ENCODE results near the gene SECTM1.

SECTM1 gene

DNA sequence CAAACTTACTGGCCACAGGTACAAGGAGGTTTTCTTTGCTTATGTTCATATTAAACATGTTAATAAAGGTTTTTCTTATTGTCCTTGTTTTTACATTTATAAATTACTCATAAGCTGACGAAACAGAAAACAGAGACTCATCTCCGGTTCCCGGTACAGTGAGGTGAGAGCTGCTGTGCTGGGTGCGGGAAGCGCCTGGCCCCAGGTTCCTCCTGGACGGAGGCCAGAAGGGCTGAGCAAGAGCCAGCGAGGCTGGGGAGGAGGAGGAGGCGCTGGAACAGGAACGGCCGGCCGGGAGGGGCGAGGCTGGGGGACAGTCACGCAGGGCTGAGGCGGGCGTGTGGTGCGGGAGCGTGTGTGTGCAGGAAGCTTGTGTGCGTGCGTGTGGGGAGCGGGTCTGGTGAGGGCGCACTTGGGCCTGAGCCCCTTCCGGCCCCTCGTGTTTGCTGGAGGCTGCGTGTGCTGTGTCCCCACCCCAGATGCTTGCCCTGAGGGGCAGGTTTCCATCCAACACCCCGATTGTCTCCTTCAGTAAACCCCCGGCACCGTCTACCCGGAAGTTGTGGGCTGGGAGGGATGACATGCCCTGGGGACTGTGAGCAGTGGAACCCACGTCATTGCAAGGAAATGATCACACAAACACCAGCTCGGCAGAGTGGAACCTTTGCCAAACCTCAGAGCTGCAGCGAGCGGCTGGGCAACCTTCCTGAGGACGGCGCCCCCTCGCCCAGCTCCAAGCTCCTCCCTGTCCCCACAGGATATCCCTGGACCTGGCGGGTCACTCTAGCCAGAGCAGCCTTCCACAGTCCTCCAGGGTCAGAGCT is 35.6 kb downstream of the SECTM1 start:
- DNase-seq: no peak

DNA sequence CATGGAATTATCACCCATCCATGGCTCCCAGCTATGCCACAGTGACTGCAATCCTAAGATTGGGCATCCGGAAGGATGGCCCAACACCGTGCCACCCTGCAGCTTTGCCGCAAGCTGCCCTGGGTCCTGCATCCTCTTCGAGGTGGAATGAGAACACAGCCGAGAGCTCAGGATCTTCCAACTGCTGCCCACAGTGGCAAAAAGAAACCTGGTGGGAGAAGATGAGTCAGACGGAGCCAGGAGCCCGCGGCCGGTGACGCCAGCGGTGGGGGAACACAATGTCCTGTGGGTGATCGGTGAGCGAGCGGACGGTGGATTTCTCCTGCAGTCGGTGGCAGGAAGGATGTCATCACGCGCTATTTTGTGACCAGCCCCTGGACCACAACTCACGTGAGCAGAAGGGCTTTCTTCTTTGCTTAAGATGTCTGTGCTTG is 36.3 kb downstream of the SECTM1 start:
- DNase-seq: no peak

DNA sequence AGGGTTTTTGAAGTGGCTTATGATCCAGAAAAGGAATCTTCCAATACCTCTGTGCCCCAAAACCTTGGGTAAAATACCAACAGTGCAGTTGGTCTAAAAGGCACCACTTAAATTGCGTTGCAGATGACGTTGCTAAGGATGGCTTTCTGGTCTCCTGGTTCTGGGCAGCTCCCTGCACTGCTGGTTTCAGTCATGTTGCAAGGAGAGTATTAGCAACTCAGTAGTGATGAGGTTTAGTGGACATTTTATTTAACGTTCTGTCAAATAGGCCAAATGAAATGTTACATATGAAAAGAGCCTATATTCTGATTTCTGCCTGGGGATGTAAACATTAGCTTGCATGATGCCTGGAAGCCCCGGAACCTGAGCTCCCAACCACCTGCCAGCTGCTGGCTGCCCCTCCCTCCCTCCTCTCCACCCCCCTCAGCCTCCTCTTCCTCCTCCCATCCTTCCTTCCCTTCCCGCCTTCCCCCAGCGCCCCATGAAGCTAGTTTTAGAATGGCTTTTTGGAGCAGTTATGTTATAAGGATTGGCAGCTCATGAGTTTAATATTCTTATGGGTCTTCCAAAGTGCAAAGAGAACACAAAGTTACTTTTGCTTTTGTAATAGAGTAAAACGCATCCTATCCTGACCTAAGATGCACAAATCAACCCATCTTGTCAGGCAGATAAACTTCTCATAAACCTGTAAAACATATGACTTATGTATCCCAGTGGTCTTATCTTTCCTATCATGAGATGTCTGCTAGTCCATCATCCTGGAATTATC is 36.9 kb downstream of the SECTM1 start:
- DNase-seq: no peak

DNA sequence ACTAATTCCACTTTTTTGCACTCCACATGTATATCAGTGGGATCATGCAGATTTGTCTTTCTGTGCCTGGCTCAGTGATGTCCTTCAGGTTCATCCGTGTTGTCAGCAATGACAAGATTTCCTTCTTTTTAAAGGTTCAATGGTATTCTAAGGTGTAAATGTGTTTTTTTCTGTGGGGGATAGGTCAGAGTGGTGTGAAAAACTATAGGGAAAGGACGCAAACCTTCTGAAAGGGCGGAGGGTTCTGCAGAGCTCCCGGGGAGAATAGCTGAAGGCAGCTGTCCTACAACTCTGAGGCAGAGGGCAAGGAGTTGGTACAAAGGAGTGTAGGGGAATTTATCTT is 38.1 kb downstream of the SECTM1 start:
- no peak for DNase-seq

DNA sequence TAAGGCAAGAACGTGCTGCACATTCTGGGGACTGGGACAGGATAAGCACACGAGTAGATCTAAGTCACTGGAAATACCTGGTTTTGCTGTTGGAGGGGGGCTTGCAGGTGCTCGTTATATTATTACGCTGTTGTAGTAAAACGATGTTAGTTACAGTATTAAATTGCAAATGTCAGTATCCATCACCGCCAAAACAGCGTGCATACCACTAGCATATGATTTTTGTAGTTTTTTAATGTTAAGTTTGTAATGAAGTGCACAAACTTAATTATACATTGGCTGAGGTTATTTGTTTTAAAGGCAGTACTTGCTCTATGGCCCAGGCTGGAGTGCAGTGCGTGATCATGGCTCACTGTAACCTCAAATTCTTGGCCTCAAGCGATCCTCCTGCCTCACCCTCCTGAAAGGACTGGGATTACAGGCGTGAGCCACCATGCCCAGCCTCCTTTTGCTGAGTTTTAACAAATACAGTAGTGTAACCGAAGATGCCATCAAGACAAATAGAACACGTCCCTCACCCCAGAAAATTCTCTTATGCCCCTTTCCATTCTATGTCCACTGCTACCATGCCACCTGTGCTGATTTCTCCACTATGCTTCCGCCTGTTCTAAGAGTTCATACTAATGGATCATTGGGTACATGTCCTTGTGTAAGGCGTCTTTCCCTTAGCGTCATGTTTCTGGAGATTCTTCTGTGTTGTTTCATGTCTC is 39.3 kb downstream of the SECTM1 start:
- no peak for DNase-seq

DNA sequence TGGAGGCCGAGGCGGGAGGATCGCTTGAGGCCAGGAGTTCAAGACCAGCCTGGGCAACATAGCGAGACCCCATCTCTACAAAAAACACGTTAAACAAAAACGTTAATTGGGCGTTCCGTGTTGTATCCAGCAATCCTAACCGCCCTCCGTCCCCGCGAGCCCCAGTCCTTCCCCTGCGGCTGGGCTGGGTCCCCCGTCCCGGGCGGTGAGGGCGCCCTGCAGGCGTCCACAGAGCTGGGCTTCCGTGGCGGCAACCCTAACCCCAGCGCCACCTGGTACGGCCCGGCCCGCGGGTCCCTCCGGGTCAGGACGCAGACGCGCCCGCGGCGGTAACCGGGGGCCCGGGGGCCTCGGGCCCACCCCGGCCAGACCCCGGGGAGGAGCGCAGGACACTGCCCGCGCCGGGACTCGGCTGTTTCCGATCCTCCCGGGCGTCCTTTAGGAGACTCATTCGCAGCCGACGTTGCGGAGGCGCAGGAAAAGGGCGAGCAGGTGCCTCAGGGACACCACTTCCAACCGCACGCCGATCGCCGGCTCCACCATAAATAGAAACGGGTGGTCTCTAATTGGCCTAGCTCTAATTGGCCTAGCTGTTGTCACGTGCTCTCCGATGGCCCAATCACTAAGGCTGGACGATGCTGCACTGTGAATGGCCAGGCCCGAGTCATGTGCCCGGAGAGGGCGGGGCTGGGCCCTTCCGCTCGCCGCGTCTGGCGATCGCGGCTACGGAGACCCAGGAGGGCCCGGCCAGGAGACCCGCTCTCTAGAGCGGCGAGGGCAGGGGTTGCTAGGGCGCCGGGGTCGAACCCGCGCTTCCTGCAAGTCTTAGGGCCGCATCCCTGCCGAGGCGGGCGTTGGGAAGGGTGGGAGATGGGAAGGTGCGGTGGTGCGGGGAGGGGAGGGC is 41.1 kb downstream of the SECTM1 start:
- DNase-seq: peak; percentile 91

DNA sequence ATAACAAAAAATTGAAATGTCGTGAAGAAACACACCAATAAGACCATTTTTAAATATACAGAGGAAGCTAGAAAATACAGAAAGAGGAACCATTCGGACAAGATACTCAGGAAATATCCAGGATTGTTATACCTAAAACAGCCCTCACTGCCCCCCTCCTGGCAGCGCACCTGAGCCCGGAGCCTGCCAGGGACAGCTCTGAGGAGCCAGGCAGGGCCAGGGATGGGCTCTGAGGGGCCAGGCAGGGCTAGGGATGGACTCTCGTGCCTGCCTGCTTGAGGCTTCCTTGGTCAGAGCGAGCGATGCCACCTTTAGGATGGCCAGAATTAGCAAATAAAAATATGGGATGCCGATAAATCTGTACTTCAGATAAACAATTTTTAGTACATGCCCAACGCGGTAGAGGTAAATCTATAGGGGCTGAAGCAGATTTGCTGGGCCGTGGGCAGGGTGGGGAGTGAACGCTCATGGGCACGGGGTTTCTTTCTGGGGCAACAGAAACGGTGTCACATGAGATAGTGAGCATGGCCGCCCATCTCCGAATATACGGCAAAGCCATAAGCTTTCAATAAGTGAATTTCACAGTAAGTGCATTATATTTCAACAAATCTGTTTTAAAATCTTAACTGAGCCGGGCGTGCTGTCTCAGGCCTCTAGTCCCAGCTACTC is 41.9 kb downstream of the SECTM1 start:
- DNase-seq: no peak

DNA sequence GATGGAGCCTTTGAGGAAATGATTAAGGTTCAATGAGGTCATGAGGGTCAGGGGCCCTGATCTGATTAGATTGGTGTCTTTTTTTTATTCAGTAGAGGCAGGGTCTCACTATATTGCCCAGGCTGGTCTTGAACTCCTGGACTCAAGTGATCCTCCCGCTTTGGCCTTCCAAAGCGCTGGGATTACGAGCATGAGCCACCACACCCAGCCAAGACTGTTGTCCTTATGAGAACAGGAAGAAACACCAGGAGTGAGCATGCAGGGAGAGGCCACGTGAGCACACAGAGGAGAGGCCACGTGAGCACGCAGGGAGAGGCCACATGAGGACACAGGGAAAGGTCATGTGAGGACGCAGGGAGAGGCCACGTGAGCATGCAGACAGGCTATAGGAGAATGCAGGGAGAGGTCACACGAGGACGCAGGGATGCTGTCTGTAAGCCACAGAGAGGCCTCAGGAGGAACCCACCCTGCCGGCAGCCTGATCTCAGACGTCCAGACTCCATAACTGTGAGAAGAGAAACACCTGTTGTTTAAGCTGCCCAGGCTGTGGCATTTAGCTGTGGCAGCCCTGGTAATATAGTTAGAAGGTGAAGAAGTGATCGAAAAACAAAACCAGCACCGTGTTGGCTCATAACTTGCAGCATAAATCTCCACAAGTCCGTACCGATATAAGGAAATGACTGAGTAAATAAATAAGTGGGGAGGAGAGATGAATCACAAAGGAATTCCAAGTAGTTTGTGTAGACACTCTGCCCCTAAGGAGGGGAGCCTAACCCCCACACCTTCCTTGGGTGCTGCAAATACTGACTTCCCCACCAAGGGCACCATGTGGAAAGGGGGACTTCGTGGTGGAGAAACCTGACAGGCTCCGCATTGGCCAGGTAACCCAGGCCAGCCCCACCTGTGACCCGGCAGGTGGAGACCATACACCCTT is 45.4 kb downstream of the SECTM1 start:
- peak; percentile 41 for DNase-seq

DNA sequence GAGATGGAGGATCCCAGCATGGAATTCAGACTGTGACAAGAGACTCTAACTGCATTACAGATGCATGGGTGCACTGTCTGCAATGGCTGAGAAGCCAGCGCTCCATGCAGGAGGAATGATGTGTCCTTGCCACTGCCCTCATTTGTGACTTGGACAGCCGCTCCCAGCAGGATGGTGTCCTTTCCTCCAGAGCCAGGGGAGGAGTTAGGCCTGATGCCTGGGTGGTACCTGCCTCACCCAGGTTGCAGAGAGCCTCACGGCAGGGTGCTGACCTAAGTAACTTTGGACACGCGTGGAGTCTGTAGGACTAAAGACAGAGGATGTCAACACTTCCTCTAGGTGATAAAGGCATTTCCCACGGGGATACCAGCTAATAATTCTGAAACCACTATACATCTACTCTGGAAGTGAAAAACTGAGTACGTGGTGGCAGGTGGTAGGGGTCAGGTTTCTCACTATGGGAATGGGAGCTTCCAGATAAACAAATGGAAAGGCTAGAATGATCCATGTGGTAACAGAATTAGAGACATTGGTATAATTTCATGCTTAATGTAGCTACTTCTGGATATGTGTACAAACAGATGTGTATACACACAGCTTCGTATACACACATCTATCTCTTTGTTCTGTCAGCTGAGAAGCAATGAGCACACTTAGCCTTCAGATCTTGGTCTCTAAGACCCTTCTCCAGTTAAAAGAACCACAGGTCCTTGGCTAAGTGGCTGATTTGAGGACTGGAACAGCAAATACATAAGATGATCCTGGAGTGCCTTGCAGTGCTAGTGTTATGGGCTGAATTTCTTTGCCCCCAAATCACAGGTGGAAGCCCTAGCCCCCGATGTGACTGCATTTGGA is 46.3 kb downstream of the SECTM1 start:
- no peak for DNase-seq

DNA sequence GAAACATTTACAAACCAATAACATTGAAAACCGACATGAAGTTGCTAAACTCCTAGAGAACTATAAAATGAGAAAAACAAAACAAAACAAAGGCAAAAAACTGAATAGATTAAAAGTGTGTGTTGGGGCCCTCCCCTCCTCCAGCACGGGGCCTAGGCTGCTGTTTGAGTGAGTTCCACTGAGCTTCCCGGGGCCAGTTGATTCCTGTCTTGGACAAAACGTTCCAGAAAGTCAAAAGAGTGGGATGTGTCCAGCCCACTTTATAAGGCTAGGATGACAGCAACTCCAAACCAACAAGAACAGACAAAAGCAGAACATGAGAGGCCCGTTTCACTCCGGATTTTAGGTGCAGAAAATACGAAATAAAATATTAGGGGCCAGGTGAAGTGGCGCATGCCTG is 48.4 kb downstream of the SECTM1 start:
- no peak for DNase-seq

DNA sequence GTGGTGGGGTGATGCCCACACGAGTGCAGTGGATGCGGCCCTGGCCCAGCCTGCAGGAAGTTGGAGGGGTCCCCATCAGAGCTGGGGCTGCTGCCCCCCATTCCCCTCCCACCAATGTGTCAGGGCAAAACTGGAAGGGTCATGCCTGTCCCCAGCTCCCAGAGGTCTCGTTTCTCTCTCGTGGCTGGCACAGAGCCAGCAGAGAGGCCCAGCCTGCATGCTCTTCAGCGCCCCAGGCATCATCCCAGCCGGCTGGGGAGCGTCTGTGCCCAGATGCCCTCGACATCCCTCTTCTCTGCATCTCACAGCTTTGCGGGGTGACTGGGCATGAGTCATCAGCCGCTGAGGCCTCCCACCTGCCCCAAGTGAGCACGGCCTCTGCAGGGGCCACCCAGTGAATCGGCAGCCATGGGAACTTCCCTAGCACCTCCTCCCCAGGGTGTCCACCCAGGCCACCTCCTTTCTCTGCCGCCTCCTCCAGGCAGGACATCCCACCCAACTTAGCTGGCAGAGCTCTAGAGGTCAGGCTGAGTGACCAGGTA is 50.3 kb downstream of the SECTM1 start:
- DNase-seq: peak; percentile 24

DNA sequence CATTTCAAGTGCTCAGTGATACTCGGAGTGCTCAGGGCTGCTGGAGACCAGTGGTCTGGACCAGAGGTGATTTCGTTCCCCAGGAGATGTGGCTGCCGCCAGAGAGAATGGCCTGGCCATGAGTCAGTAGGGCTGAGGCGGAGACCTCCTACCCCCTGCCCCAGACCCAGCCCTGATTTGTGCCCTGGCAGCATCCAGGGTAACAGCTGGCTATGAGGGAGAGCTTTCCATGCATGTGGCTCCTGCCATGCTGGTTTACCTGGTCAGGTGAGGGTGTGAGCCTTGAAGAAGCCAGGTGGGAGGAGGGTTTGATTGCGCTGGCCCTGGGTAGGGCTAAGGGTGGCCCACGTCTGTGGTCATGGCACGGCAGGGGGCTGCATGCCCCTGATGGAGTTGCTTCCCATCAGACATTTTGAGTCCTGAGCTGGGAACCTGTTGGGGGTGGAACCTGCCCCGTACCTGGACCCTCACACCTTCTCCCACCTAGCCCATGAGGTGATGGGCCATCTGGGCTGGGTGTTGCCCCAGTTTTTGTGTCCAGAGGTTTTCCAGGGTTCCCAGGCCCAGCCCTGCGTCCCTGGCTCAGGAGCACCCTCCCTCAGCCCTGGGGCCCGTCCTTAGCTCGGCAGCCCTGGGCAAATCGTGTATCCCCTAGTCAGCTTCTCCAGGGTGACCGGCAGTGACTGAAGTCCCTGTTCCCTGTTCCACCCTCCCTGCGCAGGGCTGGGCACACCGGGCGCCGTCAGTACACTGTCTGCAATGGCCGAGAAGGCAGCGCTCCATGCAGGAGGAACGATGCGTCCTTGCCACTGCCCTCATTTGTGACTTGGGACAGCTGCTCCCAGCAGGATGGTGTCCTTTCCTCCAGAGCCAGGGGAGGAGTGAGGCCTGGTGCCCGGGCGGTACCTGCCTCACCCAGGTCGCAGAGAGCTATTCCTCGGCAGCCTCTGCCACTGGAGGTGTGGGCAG is 51.0 kb downstream of the SECTM1 start:
- DNase-seq: no peak

DNA sequence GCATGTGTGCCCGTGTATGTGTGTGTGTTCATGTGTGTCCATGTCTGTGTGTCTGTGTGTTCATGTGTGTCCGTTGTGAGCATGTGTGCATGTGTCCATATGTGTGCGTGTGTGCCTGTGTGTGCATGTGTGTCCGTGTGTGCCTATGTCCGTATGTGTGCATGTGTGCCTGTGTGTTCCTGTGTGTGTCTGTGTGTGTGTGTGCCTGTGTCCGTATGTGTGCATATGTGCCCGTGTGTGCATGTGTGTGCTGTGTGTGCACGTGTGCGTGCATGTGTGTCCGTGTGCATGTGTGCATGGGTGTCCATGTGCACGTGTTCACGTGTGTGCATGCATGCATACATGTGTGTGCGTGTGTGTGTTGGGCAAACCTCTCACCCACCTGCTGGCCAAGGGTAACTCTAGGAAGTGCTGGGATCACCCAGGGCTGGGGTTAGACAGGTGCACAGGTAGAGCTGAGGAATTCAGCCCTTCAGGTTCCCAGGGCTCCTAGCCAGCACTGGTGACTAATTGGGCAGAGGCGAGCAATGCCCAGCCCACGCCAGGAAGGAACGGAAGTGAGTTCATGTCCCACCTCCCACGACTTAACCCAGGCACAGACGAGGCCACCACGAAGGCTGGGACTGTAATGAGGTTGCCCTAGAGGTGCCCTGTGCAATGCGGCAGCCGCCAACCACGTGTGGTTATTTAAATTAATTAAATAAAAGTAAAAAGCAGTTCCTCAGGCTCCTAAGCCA is 51.9 kb downstream of the SECTM1 start:
- no peak for DNase-seq

DNA sequence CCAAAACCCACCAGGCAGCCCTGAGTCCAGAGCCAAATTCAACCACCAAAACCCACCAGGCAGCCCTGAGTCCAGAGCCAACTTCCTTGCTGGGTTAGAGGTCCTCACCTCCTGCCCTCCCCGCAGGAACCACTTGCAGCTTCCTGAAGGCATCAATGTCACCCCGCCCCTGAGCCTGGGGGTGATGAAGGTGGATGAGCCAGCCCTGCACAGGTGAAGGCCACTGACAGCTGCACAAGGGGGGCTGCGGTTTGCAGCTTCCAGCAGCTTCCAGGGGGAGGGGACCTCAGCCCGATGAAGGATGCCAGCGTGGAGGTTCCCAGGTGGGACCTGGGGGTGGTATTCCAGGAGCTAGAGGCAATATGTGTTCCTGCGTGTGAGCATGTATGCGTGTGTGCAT is 52.5 kb downstream of the SECTM1 start:
- no peak for DNase-seq

DNA sequence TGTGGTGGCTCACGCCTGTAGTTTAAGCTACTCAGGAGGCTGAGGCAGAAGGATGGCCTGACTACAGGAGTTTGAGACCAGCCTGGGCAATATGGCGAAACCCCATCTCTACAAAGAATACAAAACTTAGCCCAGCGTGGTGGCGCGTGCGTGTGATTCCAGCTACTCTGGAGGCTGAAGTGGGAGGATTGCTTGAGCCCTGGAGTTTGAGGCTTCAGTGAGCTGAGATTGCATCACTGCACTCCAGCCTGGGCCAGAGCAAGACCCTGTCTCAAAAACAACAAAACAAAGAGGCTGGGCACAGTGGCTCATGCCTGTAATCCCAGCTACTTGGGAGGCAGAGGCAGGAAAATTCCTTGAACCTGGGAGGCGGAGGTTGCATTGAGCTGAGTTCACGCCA is 53.0 kb downstream of the SECTM1 start:
- no peak for DNase-seq

DNA sequence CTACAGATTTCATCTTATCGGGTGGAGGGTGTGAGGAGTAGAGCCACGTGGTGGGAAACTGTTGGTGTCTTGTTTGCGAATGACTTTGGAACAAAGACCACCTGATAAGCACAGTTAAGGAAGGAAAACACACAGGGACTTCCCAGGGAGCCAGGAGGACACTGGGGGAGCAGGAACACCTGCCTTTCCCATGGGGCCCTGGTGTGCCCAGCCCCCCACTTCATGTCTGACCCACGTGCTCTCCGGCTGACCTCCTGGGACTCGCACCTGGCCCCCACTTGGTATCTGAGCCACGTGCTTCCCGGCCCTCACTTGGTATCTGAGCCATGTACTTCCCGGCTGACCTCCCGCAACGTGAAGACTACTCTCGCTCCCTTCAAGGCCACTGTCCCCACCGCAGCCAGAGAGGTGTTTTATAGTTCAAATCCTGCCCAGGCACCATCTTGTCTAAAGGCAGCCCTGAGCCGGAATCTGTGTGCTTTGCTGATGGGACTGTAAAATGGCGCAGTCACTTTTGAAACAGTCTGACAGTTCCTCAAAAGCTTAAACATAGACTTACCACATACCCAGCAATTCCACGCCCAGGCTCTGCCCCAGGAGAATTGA is 54.7 kb downstream of the SECTM1 start:
- DNase-seq: peak; percentile 71

DNA sequence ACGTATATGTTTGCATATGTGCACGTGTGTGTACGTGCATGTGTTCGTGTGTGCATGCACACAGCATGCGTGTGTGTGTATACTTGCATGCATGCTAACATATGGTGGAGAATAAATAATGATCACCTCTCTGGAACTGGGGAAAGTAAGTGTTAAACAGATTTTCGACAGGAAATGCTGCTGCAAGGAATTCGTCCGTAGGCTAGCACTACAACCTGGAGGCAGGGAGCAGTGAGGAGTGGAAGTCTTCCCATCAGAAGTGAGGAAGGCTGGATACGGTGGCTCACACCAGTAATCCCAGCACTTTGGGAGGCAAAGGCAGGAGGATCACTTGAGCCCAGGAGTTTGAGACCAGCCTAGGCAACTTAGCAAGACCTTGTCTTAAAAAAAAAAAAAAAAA is 55.3 kb downstream of the SECTM1 start:
- no peak for DNase-seq

Data from NCI-H1417 treated with DMSO at 0.1 percent for 48 hours (cell line).